WERI-Rb-1 (cell line): ENCODE data around the gene GRK3.

Experiments
- DNase-seq: peaks from one replicate; pipeline ENCODE4 v3.0.0-alpha.2; 2020
- H3K27ac ChIP-seq: fragments of 250-450 bp; sonication (Bioruptor Pico); 2 replicates; pipeline ENCODE4 v1.5.1; 2020; ENCODE audit warnings: mild to moderate bottlenecking, moderate library complexity
- H3K27me3 ChIP-seq: fragments of 250-450 bp; sonication (Bioruptor Pico); 2 replicates; pipeline ENCODE4 v1.5.1; 2021; ENCODE audit warnings: mild to moderate bottlenecking, low read depth, moderate library complexity; ENCODE audit not compliant: insufficient read depth, severe bottlenecking
- H3K36me3 ChIP-seq: fragments of 250-450 bp; sonication (Bioruptor Pico); 2 replicates; pipeline ENCODE4 v1.5.1; 2020; ENCODE audit warnings: mild to moderate bottlenecking, moderate library complexity
- H3K4me3 ChIP-seq: 2 replicates; pipeline ENCODE4 v1.5.1; 2011; ENCODE audit warnings: low read depth, mild to moderate bottlenecking, control low read depth, low read length
- H3K9me3 ChIP-seq: fragments of 250-450 bp; sonication (Bioruptor Pico); 2 replicates; pipeline ENCODE4 v1.5.1; 2021; ENCODE audit warnings: mild to moderate bottlenecking, moderate library complexity; ENCODE audit not compliant: severe bottlenecking
- TF ChIP-seq, protein P1 (sequence below): IDR thresholded peaks from 2 replicates; pipeline ENCODE4 v1.5.1; 2011; ENCODE audit warnings: low read depth, mild to moderate bottlenecking, control low read depth, inconsistent platforms, low read length

GRK3 gene

DNA sequence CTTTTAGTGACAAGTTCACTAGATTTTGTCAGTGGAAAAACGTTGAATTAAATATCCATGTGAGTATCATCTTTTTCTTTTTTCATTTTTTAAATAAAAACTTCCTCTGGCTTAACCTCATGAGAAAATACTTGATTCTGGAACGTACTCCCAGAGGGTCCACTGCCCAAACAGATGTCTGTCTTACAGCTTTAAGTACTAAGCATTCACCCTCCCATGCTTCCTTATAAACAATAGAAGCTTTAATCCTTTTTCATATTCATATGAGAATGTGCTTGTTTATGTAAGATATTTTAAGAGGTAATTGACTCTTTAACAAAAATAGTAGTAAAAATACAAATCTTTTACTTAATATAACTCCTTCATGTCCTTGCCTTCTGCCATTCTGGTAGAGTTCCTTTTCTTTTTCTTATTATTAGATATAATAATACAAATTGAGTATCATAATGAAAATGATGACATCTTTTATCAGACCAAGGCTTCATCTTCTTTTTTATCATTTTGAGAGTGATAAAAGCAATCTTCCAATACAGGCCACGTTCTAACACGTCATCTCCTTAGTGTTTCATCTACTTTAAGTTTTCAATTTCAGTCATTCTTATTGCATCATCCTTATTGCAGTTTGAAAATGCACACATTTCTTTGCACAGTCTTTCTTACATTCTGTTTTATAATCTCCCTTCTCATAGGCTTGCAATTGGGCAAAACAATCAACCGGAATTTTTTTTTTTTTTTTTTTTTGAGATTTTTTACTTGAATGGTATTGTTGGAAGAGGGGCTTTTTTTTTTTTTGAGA is 108.0 kb downstream of the GRK3 start:
- no peaks in the 10 kb centered on the region for H3K27me3 ChIP-seq
- H3K4me3 ChIP-seq, result no peak overlapping the region
- H3K36me3 ChIP-seq, result peaks cover 6% of the 10 kb centered on the region
- H3K27ac ChIP-seq, result no peak overlapping the region
- DNase-seq, result no peak
- H3K9me3 ChIP-seq, result no peaks in the 10 kb centered on the region
- TF ChIP-seq, protein P1, sequence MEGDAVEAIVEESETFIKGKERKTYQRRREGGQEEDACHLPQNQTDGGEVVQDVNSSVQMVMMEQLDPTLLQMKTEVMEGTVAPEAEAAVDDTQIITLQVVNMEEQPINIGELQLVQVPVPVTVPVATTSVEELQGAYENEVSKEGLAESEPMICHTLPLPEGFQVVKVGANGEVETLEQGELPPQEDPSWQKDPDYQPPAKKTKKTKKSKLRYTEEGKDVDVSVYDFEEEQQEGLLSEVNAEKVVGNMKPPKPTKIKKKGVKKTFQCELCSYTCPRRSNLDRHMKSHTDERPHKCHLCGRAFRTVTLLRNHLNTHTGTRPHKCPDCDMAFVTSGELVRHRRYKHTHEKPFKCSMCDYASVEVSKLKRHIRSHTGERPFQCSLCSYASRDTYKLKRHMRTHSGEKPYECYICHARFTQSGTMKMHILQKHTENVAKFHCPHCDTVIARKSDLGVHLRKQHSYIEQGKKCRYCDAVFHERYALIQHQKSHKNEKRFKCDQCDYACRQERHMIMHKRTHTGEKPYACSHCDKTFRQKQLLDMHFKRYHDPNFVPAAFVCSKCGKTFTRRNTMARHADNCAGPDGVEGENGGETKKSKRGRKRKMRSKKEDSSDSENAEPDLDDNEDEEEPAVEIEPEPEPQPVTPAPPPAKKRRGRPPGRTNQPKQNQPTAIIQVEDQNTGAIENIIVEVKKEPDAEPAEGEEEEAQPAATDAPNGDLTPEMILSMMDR, result no peak

DNA sequence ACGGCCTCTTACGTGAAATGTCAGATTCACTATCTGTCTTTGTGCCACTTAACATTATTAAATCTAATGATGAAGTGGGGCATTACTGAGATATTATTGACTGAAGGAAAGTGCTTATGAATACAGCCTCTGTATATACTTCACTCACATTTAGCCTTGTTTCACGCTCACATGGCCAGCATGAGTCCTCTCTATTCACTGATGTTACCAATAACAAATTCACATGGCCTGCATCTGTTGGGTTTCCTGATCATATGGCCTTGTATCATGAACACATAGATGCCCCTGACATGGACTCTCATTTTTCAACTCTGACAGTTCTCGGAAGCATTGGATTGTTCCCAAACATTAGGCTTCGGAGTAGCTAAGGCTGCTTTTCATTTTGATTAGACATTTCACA is 109.2 kb downstream of the GRK3 start:
- no peak for DNase-seq
- no peaks in the 10 kb centered on the region for H3K9me3 ChIP-seq
- peaks cover 6% of the 10 kb centered on the region for H3K36me3 ChIP-seq
- no peak overlapping the region for H3K4me3 ChIP-seq
- H3K27me3 ChIP-seq, result no peaks in the 10 kb centered on the region
- no peak overlapping the region for H3K27ac ChIP-seq
- TF ChIP-seq, protein P1, result no peak

DNA sequence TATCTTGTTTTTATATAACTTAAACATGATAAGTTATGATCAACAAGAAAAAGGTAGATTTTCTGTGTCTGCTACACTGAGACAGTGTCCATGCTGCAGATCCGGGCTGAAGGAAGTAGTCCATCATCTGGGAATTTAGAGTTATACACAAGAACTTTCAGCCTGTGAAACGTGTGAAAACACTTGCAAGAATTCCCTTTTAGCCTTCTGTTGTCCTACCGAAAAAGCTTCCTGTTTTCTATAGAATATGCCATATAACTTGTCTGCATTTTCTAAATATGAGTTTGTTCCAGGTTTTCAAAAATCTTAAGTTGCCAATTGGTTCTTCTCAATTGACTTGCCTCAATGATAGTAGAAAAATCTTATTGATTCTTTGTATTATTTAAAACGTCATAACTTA is 113.2 kb downstream of the GRK3 start:
- no peak overlapping the region for H3K4me3 ChIP-seq
- TF ChIP-seq, protein P1, result no peak
- H3K9me3 ChIP-seq, result no peaks in the 10 kb centered on the region
- no peak for DNase-seq
- H3K36me3 ChIP-seq, result no peaks in the 10 kb centered on the region
- H3K27ac ChIP-seq, result no peak overlapping the region
- no peaks in the 10 kb centered on the region for H3K27me3 ChIP-seq

DNA sequence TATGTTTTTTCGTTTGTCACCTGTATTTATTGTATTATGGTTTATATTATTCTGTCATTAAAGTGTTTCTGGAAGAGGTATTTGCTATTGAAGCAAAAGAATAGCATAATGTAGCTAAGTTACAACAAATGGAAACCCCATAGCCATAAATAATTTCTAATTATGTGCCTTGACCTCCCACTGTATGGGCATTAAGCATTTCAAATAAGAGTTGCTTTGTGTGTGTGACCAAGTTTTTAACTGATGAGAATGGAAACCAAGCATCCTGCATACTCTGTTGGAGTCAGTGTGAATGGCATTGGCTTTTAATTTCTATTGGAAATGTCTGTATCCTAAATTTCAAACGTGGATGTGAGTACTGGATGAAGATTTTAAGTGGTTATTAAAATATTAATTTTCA is 115.6 kb downstream of the GRK3 start:
- H3K27me3 ChIP-seq, result no peaks in the 10 kb centered on the region
- peaks cover 7% of the 10 kb centered on the region for H3K9me3 ChIP-seq
- TF ChIP-seq, protein P1, result no peak
- no peak overlapping the region for H3K27ac ChIP-seq
- H3K36me3 ChIP-seq, result peaks cover 3% of the 10 kb centered on the region; the same call in 1 of the 2 replicates
- no peak overlapping the region for H3K4me3 ChIP-seq
- DNase-seq, result no peak

DNA sequence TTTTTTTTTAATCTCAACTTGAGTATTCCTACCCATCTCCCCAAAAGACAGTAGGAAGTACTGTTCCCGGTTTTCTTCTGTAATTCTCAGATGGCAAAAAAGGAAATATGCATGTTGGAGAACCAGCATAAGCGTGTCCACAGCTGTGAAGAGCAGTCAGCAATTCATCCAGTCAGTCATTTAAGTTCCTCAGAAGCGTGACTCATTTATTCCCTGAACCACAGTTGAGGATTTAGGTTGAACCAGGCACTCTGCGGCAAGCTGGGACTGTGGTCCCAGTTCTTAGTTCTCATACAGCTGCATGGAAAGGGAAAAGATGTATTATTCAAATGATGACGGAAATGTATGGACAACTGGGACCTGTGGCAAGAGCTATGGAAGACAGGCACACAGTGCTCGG is 116.5 kb downstream of the GRK3 start:
- H3K27ac ChIP-seq, result no peak overlapping the region
- no peaks in the 10 kb centered on the region for H3K27me3 ChIP-seq
- no peak for DNase-seq
- peaks cover 7% of the 10 kb centered on the region for H3K9me3 ChIP-seq
- TF ChIP-seq, protein P1, result no peak
- no peak overlapping the region for H3K4me3 ChIP-seq
- peaks cover 3% of the 10 kb centered on the region; the same call in 1 of the 2 replicates for H3K36me3 ChIP-seq

DNA sequence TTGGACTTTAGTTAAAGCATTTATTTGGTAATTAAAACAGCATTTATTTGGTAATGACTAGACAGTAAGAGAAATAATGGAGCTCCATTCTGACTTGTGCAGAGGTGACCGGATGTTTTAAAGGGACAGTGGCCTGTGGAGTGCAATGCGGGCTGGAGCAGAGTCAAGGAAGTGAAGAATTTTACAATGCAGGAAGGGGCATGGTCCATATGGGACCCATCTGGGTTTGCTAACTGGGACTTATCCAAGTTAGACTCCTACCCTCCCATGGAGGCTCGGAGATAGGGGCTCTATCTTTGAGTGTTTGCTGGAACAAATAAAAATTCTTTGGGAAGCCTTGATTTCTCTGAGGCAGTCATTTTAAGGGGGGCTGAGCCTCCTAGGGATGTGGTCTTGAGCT is 117.6 kb downstream of the GRK3 start:
- Histone ChIP-seq H3K4me3 (no peak overlapping the region), H3K9me3 (peaks cover 7% of the 10 kb centered on the region), H3K27ac (no peak overlapping the region), H3K36me3 (peaks cover 3% of the 10 kb centered on the region; the same call in 1 of the 2 replicates), H3K27me3 (no peaks in the 10 kb centered on the region)
- TF ChIP-seq, protein P1, result no peak
- DNase-seq, result no peak
